Neural progenitor cell (in vitro differentiated cells): ENCODE results near the gene LRRC10. TPM values are rescaled to one million over a fixed set of nuclear protein-coding genes. Genes with fewer than 3 reads are reported as not detected.
A peak's percentile ranks its signal among the peaks of the same experiment; 100 is the strongest.

Experiments
- DNase-seq: peaks from one replicate; pipeline ENCODE4 v3.0.0-alpha.2; 2016; ENCODE audit warnings: low spot score
- H2AFZ ChIP-seq: fragments of 200-600 bp; sonication (generic); replicated peaks from 2 replicates; pipeline ENCODE4 v1.6.1; 2016; ENCODE audit warnings: antibody characterized with exemption
- H3F3A ChIP-seq: fragments of 200-600 bp; sonication (generic); 2 replicates; pipeline ENCODE4 v1.6.1; 2016; ENCODE audit warnings: antibody characterized with exemption, low read depth
- H3K27ac ChIP-seq: fragments of 200-600 bp; sonication (generic); 2 replicates; pipeline ENCODE4 v1.5.1; 2016; ENCODE audit warnings: mild to moderate bottlenecking
- H3K27me3 ChIP-seq: fragments of 200-600 bp; sonication (generic); 2 replicates; pipeline ENCODE4 v1.6.1; 2016; ENCODE audit warnings: mild to moderate bottlenecking, moderate library complexity
- H3K36me3 ChIP-seq: fragments of 200-600 bp; sonication (generic); 2 replicates; pipeline ENCODE4 v1.5.1; 2016
- H3K4me1 ChIP-seq: fragments of 200-600 bp; sonication (generic); 2 replicates; pipeline ENCODE4 v1.6.1; 2016; ENCODE audit warnings: mixed run types
- H3K4me2 ChIP-seq: fragments of 200-600 bp; sonication (generic); 2 replicates; pipeline ENCODE4 v1.6.1; 2016
- H3K4me3 ChIP-seq: fragments of 200-600 bp; sonication (generic); 2 replicates; pipeline ENCODE4 v1.5.1; 2016
- H3K79me2 ChIP-seq: fragments of 200-600 bp; sonication (generic); 2 replicates; pipeline ENCODE4 v1.6.1; 2016; ENCODE audit warnings: low read depth
- H3K9ac ChIP-seq: fragments of 200-600 bp; sonication (generic); 2 replicates; pipeline ENCODE4 v1.6.1; 2016
- H3K9me3 ChIP-seq: fragments of 200-600 bp; sonication (generic); 2 replicates; pipeline ENCODE4 v1.5.1; 2016; ENCODE audit warnings: low read depth
- H4K20me1 ChIP-seq: fragments of 200-600 bp; sonication (generic); 2 replicates; pipeline ENCODE4 v1.6.1; 2016; ENCODE audit warnings: low read depth
- H3K27ac Mint-ChIP-seq: 3 replicates; pipeline ENCODE4 v1.8.0; 2021; ENCODE audit warnings: mixed read lengths
- H3K27me3 Mint-ChIP-seq: 2 replicates; pipeline ENCODE4 v1.8.0; 2022; ENCODE audit warnings: low read depth, mild to moderate bottlenecking, inconsistent platforms, moderate library complexity, mixed read lengths; ENCODE audit not compliant: insufficient read depth
- H3K36me3 Mint-ChIP-seq: 3 replicates; pipeline ENCODE4 v1.8.0; 2021; ENCODE audit warnings: mixed read lengths
- H3K4me1 Mint-ChIP-seq: 3 replicates; pipeline ENCODE4 v1.8.0; 2021; ENCODE audit warnings: mixed read lengths
- H3K4me3 Mint-ChIP-seq: 3 replicates; pipeline ENCODE4 v1.8.0; 2021; ENCODE audit warnings: mild to moderate bottlenecking, moderate library complexity, mixed read lengths
- H3K9me3 Mint-ChIP-seq: 3 replicates; pipeline ENCODE4 v1.8.0; 2020; ENCODE audit warnings: mixed read lengths
- EZH2 ChIP-seq: fragments of 200-600 bp; sonication (generic); IDR thresholded peaks from 2 replicates; pipeline ENCODE4 v1.6.1; 2017; ENCODE audit warnings: antibody characterized with exemption, mild to moderate bottlenecking, moderate library complexity
- EZH2phosphoT487 ChIP-seq: fragments of 200-600 bp; sonication (generic); IDR thresholded peaks from 2 replicates; pipeline ENCODE4 v1.6.1; 2017; ENCODE audit warnings: antibody characterized with exemption
- total RNA-seq: library from RNA; depleted of rRNA; stranded (reverse); fragments of >200 nt; gene quantifications from 2 replicates; pipeline ENCODE4 v1.2.3, GENCODE V29; 2015; ENCODE audit warnings: low replicate concordance
- TF ChIP-seq, protein P1 (sequence below): fragments of 200-600 bp; sonication (generic); IDR thresholded peaks from 2 replicates; pipeline ENCODE4 v1.5.1; 2017; ENCODE audit warnings: antibody characterized with exemption, mild to moderate bottlenecking

The LRRC10 gene
- total RNA-seq, 1 donor from 2014 or later, result not detected

- no peaks in the 10 kb centered on the region for H3K9me3 Mint-ChIP-seq
- peaks cover 25% of the 10 kb centered on the region for H3K36me3 Mint-ChIP-seq
- Histone ChIP-seq H3K79me2 (no peaks in the 10 kb centered on the region), H3K4me2 (no peak overlapping the region), H3K27ac (no peak overlapping the region), H4K20me1 (no peaks in the 10 kb centered on the region), H3K9me3 (no peaks in the 10 kb centered on the region), H3F3A (peaks cover 44% of the 10 kb centered on the region), H3K27me3 (no peaks in the 10 kb centered on the region), H2AFZ (no peak overlapping the region), H3K36me3 (peaks cover 15% of the 10 kb centered on the region), H3K4me1 (no peaks in the 10 kb centered on the region), H3K9ac (no peak overlapping the region), H3K4me3 (no peak overlapping the region)
- DNase-seq, result peak; percentile 82
- H3K4me1 Mint-ChIP-seq, result no peaks in the 10 kb centered on the region
- peaks cover 2% of the 10 kb centered on the region for H3K27me3 Mint-ChIP-seq
- H3K27ac Mint-ChIP-seq, result no peak overlapping the region
- TF ChIP-seq EZH2, result no peak
- TF ChIP-seq EZH2phosphoT487, result no peak
- TF ChIP-seq, protein P1, sequence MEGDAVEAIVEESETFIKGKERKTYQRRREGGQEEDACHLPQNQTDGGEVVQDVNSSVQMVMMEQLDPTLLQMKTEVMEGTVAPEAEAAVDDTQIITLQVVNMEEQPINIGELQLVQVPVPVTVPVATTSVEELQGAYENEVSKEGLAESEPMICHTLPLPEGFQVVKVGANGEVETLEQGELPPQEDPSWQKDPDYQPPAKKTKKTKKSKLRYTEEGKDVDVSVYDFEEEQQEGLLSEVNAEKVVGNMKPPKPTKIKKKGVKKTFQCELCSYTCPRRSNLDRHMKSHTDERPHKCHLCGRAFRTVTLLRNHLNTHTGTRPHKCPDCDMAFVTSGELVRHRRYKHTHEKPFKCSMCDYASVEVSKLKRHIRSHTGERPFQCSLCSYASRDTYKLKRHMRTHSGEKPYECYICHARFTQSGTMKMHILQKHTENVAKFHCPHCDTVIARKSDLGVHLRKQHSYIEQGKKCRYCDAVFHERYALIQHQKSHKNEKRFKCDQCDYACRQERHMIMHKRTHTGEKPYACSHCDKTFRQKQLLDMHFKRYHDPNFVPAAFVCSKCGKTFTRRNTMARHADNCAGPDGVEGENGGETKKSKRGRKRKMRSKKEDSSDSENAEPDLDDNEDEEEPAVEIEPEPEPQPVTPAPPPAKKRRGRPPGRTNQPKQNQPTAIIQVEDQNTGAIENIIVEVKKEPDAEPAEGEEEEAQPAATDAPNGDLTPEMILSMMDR, result peak; percentile 90
- no peak overlapping the region for H3K4me3 Mint-ChIP-seq
Measured at GRCh38 chr12:69570545-69571399, 39.9 kb downstream of the LRRC10 start.

GRCh38 chr12:69570000-69570516 lies 40.6 kb downstream of the LRRC10 start:
- Histone ChIP-seq H3K27me3 (no peaks in the 10 kb centered on the region), H3K9me3 (no peaks in the 10 kb centered on the region), H3K27ac (no peak overlapping the region), H3K36me3 (peaks cover 15% of the 10 kb centered on the region), H4K20me1 (no peaks in the 10 kb centered on the region), H3K79me2 (peaks cover 2% of the 10 kb centered on the region), H3K4me3 (no peak overlapping the region), H3F3A (peaks cover 37% of the 10 kb centered on the region), H3K4me2 (no peak overlapping the region), H3K9ac (no peak overlapping the region), H3K4me1 (no peaks in the 10 kb centered on the region), H2AFZ (no peak overlapping the region)
- H3K4me3 Mint-ChIP-seq, result no peak overlapping the region
- TF ChIP-seq, protein P1, result no peak
- TF ChIP-seq EZH2, result no peak
- no peak for TF ChIP-seq EZH2phosphoT487
- H3K27me3 Mint-ChIP-seq, result peaks cover 2% of the 10 kb centered on the region
- H3K9me3 Mint-ChIP-seq, result no peaks in the 10 kb centered on the region
- no peak for DNase-seq
- H3K27ac Mint-ChIP-seq, result no peak overlapping the region
- H3K36me3 Mint-ChIP-seq, result peaks cover 24% of the 10 kb centered on the region
- no peaks in the 10 kb centered on the region for H3K4me1 Mint-ChIP-seq

GRCh38 chr12:69569236-69569635 lies 41.5 kb downstream of the LRRC10 start:
- Histone ChIP-seq H3K27ac (no peak overlapping the region), H4K20me1 (no peaks in the 10 kb centered on the region), H3K4me2 (no peak overlapping the region), H3K4me1 (no peaks in the 10 kb centered on the region), H3K4me3 (no peak overlapping the region), H3K36me3 (peaks cover 15% of the 10 kb centered on the region), H3K9ac (no peak overlapping the region), H3K9me3 (no peaks in the 10 kb centered on the region), H2AFZ (no peak overlapping the region), H3F3A (peaks cover 34% of the 10 kb centered on the region), H3K79me2 (peaks cover 6% of the 10 kb centered on the region), H3K27me3 (no peaks in the 10 kb centered on the region)
- H3K27me3 Mint-ChIP-seq, result no peaks in the 10 kb centered on the region
- DNase-seq, result no peak
- TF ChIP-seq, protein P1, result no peak
- TF ChIP-seq EZH2phosphoT487 (no peak), EZH2 (no peak)
- H3K4me1 Mint-ChIP-seq, result no peaks in the 10 kb centered on the region
- no peak overlapping the region for H3K4me3 Mint-ChIP-seq
- H3K9me3 Mint-ChIP-seq, result no peaks in the 10 kb centered on the region
- peaks cover 18% of the 10 kb centered on the region for H3K36me3 Mint-ChIP-seq
- H3K27ac Mint-ChIP-seq, result no peak overlapping the region
